Measurements from ENCODE around the gene FH.

GRCh38 chr1:241470361-241470760 lies 49.2 kb downstream of the FH start:
- no peak for TF ChIP-seq ZNF121 (tag by site-specific recombination; IDR thresholded peaks at IDR 0.05)
- TF ChIP-seq CTCF (tag by site-specific recombination; IDR thresholded peaks at IDR 0.05) = no peak
- TF ChIP-seq ZNF114 (tag by site-specific recombination; IDR thresholded peaks at IDR 0.05) = no peak
- TF ChIP-seq ZNF175 (tag by site-specific recombination; IDR thresholded peaks at IDR 0.05) = no peak
- TF ChIP-seq ZNF239 (tag by site-specific recombination; IDR thresholded peaks at IDR 0.05) = no peak
- TF ChIP-seq ZNF354C (tag by site-specific recombination; IDR thresholded peaks at IDR 0.05; ENCODE audit: borderline replicate concordance, low read depth) = no peak
- no peak for TF ChIP-seq REST (tag by site-specific recombination; IDR thresholded peaks at IDR 0.05)
- no peak for TF ChIP-seq ZNF174 (tag by site-specific recombination; IDR thresholded peaks at IDR 0.05)
- TF ChIP-seq MZF1 (tag by site-specific recombination; IDR thresholded peaks at IDR 0.05; ENCODE audit: borderline replicate concordance) = no peak
- TF ChIP-seq KLF1 (tag by site-specific recombination; IDR thresholded peaks at IDR 0.05) = no peak
- TF ChIP-seq ZNF626 (tag by site-specific recombination; IDR thresholded peaks at IDR 0.05) = no peak
- TF ChIP-seq TRIM28 (IDR thresholded peaks at IDR 0.05; ENCODE audit: borderline replicate concordance, low read length) = no peak
- TF ChIP-seq ZNF785 (tag by site-specific recombination; IDR thresholded peaks at IDR 0.05) = no peak
- no peak for TF ChIP-seq ZNF416 (tag by site-specific recombination; IDR thresholded peaks at IDR 0.05)

All from HEK293 (cell line).